ENCODE results near the gene RGS7.

The RGS7 gene

GRCh38 chr1:241356519-241357365, at the start of gene RGS7:
RGS7 (minus strand) TSS chr1:241357205.
- DNase-seq: peak; percentile 11

- no peak for DNase-seq
Measured at GRCh38 chr1:241406421-241406820, 49.4 kb upstream of the RGS7 start.

DNA sequence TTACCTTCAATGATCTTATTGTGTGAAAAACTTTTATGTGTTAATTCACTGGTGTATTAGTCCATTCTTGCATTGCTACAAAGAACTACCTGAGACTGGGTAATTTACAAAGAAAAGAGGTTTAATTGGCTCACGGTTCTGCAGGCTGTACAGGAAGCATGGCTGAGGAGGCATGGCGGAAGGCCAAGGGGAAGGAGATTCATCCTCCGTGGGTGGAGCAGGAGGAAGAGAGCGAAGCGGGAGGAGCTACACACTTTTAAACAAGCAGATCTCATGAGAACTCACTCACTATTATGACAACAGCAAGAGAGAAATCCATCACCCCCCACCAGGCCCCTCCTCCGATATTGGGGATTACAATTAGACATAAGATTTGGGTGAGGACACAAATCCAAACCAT, 44.2 kb upstream of the RGS7 start:
- no peak for DNase-seq

DNA sequence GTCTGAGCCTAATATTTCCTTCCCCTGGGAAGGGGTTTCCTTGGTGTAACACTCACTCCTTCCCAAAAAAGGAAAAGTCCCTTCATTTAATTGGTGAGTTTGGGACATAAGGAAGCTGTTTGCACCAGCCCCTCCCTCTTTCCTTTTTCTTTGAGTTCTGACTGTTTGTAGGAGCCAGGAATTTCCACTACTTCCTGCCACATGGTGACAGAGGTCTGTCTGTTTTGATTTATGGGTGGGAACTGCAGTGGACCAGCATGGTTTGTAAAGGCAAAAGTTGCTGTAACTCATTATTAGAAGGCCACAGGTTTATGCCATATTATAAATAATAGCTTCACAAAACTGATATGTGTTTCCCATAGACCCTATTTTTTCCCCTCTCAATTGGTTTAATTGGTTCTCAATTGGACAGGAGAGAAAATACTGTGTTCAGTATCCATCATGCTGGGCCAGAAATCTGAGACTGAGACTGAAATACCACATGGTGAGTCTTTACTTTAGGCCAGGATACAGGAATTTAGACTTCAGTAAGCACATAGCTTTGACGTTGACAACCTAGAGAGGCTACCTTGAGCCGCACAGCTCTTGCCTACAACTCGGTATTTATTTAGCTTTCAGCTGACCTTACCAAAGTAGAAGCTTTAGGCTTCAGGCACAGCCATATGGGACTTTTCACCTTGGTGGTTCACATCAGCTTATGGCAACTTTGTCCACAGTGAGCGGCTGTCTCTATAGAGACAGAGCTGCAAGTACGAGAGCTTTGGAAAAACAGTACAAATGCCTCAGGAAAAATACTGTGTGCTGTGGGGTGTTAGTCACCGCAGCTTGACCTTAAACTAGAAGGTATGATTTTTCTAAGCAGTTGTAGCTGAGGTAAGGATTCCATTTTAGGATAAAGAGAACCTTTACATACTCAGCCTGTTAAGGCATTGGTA, 40.0 kb upstream of the RGS7 start:
- DNase-seq: no peak

DNA sequence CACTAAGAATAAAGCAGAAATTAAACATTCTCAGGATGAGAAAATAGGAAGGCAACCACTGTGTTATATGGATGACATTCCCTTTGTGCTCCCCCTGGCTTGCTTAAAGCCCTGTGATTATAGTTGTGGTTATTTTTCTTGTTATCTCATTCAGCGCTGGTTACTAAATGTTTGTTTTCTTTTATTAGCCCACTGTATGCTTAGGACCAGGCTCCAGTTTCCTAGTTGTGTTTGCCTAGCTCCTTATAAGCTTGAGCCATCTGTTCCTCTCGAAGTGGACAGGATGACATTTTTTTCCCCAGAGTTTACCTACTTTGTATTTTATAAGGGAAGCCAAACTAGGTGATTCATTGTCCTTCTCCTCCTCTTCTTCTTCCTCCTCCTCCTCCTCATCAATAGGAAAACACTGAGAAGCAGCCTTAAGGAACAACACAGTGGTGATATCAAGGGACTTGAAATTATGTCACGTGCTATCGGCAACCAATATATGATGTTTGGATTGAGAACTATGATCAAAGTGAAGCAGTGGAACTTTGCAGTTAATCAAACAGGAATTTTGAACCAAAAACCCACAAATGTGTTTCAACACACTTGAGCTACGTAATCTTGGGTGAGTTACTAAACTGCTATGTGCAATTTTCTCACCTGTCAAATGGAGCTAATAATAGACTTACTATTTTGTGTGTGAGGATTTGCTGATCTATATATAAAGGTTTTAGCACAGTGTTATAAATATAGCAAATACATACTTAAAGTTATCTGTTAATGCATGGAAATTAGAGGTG, 35.1 kb upstream of the RGS7 start:
- no peak for DNase-seq

DNA sequence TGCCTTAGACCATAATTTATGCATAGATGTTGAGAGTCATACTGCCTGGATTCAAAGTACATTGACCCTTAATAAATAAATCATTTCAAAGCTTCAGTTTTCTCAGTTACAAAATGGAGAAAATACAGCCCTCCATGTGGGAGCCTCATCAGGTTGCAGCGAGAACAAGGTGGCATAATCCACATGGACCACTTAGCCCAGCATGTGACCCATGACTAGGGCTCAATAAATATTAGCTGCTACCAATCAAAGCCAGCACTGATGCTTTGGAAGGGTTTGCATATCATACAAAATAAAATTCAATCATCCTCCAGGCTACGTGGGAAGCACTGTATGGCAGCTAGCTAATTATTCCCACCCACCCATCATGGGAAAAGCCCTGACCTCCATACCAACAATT, 33.5 kb upstream of the RGS7 start:
- no peak for DNase-seq

DNA sequence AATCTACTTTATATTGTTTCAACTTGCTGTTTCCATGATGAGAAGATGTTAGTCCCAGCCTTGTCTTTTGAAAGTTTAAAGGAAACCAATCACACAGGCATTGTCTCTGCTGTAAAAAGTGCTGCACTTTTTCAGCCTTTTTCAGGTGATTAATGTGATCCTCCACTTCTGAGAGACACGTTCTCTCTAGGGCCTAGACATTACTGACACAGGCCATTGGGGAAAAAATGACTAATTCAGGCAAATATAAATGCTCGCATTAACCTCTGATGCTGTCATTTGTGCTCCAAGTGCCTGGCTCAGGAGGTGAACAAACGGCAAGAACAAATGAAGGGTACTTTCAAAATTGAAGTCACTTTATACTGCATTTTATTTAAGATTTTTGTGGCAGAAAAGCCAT, 32.4 kb upstream of the RGS7 start:
- DNase-seq: no peak

GRCh38 chr1:241387216-241387615, 30.2 kb upstream of the RGS7 start:
- DNase-seq: no peak

DNA sequence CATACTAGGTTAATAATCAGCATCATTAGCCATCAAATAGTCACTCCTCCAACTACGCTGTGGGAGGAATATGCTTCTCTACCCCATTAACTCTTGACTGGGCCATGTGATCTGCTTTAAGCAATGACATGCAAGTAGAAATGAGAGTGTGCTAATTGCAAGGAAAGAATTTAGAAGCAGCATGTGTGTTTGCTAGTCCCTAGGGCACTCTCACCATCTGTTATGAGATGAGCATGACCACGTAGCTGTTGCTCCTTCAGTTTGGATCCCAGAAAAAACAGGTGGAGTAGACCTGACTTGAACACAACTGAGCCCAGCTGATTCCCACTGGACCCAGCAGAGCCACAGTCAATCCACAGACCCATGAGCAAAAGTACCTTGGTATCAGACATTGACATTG, 19.7 kb upstream of the RGS7 start:
- DNase-seq: no peak

DNA sequence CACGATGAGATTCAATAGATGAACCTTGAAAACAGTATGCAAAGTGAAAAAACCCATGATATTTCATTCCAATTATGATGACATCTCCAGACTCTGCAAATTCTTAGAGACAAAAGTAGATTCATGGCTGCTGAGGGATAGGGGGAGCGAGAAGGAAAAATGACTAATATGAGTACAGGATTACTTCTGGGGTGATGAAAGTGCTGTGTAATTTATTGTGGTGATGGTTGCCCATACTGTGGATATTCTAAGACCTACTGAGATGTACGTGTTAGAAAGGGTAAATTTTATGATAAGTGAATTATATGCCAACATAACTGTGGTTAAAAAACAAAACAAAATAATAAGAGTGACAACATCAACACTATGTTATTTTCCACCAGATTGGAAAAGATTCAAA, 18.9 kb upstream of the RGS7 start:
- DNase-seq: no peak

DNA sequence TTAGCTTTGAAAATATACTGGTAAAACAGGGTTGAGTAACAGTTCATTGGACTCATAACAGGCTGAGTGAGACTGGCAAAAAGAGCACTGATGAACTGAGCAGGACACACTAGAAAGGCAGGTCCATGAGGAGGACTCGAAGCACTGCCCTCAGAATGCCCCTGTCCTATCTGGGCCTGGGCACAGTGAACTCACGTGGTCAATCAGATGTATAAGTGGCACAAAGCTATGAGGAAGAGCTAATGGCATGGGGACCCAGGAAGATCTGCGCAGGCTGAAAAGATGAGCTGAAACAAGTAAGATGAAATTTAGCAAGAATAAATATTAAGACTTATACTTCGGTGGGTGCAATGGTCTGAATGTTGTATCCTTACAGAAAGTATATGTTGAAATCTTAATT, 9.2 kb upstream of the RGS7 start:
- no peak for DNase-seq

GRCh38 chr1:241362350-241362749, 5.3 kb upstream of the RGS7 start:
- no peak for DNase-seq

DNA sequence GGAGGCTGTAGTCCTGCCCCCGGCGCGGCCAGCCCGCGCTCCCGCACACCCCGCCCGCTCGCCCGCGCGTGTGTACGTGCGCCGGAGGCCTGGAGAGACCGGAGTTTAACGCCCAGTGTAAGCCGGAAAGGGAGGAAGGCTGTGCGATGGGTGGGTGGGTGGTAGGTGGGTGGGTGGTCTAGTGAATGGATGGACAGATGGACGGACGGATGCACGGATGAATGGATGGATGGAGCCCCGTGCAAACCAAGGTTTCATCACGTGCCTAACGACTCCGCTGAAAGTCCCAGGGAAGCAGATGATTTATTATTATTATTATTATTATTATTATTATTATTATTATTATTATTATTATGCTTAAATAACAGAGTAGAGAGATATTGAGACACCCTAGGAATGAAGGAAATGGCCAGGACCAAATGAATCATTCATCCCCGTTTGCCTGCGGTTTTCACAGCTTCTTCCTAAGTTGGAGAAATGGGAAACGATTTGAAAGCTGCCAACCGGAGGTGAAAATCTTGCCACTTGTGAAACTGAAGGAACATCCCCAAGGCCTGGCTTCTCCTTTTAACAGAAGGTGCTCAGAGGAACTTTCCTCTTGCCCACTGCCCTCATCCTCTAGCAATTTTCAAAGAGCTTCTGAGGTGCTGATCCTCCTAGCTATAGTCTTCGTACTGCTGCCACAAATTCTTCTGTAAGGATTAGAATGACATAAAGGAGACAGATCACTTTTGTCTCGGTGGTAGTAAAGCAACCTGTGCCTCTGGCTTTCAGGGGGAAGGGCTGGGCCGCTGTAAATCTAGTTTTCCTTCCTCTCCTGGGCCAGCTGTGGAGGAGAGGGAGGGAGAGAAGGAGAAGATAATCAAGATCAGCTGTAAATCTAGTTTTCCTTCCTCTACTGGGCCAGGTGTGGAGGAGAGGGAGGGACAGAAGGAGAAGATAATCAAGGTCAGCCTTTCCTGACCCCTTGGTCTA, 648 bp upstream of the RGS7 start:
- no peak for DNase-seq

DNA sequence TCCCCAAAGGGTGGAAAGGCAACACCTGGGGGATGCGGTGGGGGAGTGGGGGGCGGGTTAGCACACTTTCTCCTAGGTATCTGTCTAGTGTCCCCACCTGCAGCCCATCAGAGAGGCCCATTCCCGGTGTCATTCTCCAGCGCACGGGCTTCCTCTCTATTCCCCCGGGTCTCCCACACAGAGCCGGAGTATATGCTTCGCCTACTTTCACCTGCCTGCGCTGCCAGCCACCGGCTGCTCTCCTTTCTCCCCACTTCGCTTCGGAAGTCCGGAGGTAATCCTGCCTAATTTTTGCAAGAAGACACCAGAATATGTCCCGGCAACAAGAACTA, 852 bp downstream of the RGS7 start:
- DNase-seq: no peak

GRCh38 chr1:241355311-241356010, 1.5 kb downstream of the RGS7 start:
- no peak for DNase-seq

DNA sequence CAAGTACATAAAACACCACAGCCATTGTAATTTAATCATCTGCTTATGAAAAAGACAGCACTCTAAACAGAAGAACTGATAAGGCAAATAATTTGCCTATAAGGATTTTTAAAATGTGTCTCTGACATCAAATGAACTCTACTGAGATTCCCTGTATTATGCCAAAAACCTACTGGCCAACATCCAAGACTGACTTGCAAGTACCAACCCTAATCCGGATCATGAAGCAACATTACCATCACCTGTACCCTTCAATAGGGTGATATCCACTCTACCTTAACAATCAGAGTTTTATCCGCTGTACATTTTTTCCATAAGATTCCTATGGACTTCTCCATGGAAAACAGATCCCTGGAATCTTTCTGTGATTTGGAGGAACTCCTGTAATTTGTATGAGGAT, 4.6 kb downstream of the RGS7 start:
- DNase-seq: no peak

DNA sequence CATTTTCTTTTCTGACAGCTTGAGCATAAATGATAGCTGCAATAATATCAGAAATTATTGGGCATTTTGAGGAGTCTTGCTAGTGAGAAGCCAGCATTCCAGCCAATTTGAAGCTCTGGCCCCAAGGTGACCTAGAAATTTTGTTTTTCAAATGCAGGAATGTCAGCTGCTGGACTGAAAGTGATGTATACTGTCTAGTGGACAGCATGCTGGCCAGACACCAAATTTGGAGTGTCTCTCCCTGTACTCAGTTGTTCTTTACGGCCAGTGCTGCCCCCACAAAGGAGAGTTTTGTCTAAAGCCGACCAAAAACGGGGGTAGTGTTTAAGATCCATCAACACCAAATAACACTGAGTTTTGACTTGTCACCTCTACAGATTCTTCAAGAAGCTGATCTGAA, 5.2 kb downstream of the RGS7 start:
- no peak for DNase-seq

DNA sequence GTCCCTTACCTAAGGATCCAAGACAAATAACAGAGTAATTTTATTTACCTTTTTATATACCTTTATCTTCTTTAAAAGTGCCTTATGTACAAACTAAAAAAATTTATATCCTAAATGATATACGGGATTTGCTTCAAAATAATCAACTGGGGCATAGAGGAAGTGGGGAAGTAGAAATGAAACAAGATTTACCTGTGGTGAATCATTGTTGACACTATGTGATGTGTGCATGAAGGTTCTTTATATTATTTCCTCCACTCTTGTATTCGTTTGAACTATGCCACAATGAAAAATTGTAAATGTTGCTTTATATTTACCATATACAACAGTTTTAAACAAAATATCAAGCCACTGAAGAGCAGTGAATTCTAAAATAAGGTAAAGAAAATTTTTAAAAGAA, 13.0 kb downstream of the RGS7 start:
- DNase-seq: no peak

DNA sequence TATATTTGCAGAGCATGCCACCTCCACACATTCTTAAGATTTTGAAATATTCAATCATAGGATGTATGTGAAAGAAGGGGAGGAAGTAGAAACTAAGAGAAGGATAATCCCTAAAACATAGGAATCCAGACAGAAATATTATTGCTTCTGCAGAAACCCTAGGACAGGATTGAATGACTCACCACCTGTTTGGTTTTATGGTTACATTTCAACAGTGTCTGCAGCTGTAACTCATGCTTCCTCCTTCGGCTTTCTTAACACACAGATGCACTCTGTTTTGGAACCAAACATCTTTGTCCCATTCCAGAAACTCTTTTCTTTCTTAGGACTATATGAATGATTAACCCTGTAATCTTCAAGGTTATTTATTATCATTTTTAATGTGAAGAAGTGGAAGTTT, 20.7 kb downstream of the RGS7 start:
- DNase-seq: no peak

DNA sequence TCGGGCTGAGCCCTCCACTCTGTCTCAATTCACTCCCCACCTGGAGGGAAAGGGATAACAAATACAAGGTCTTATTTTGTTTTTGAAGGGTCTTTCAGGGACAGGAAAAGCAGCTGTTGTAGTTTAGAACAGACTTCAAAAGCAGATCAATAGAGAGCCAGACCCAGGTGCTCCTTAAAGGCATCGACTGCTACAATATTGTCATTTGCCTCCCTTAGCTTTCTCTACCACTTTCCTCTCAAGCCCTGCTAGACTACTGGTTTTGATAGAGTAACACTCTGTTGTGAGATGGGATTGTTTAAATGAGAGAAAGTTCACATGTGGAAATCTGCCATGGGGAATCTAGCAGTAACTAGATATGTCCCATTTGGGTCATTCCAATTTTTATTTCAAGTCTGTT, 24.0 kb downstream of the RGS7 start:
- no peak for DNase-seq

DNA sequence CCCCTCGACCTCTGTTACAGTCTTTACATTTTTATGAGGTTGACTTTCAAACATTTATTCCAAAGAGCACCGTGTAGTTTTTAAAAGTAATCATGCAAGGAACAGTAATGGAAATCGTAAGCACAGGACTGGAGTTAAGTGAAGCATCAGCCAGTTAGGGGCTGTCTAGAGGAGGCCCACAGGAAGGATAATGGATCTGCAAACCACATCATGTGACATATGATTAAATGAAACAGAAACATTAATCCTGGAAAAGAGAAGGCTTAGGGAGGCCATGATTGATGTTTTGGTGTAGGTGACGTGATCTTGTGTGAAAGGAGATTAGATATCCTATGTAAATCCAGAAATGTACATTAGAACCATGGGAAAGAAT, 25.0 kb downstream of the RGS7 start:
- no peak for DNase-seq

Data from activated naive CD4-positive, alpha-beta T cell treated with anti-CD3 and anti-CD28 coated beads, Interleukin-2, amount 50 U/mL, for 16 hours (primary cell).